A673 (cell line): ENCODE measurements around the gene SEMA4C. TPM values are rescaled to one million over a fixed set of nuclear protein-coding genes. Genes with fewer than 3 reads are reported as not detected.

ENCODE experiments used
- BruUV-seq: library from RNA; stranded (reverse); fragments of 400-500 nt; replicated peaks from 2 replicates; lab custom pipeline; 2021; lab: Mats Ljungman, UMichigan
- CTCF ChIA-PET: fragments of 300-600 bp; sonication (Branson Sonifier 250); formaldehyde crosslinking; loops from one replicate; lab custom pipeline; 2022; ENCODE audit warnings: antibody characterized with exemption; lab: Charles Lee
- POLR2A ChIA-PET: fragments of 300-600 bp; sonication (Branson Sonifier 250); formaldehyde crosslinking; loops from one replicate; lab custom pipeline; 2022; ENCODE audit warnings: antibody characterized with exemption; ENCODE audit not compliant: low non-redundant PET; lab: Charles Lee
- DNase-seq: peaks from one replicate; pipeline ENCODE4 v3.0.0-alpha.2; 2015; ENCODE audit warnings: low spot score
- H3K27ac ChIP-seq: fragments of 200-600 bp; sonication (generic); 2 replicates; pipeline ENCODE4 v1.5.1; 2016; ENCODE audit warnings: mixed run types, low read depth, mild to moderate bottlenecking, mixed read lengths, antibody characterized with exemption, low read length; ENCODE audit not compliant: poor library complexity, severe bottlenecking
- H3K27me3 ChIP-seq: fragments of 200-600 bp; sonication (generic); replicated peaks from 2 replicates; pipeline ENCODE4 v1.6.1; 2017; ENCODE audit warnings: mixed run types, low read depth, mild to moderate bottlenecking, mixed read lengths, antibody characterized with exemption, low read length; ENCODE audit not compliant: insufficient read depth, poor library complexity
- H3K36me3 ChIP-seq: fragments of 200-600 bp; sonication (generic); 2 replicates; pipeline ENCODE4 v1.6.1; 2016; ENCODE audit warnings: mixed run types, mild to moderate bottlenecking, mixed read lengths, antibody characterized with exemption, low read length; ENCODE audit not compliant: insufficient read depth, poor library complexity, severe bottlenecking
- H3K4me1 ChIP-seq: fragments of 200-600 bp; sonication (generic); 2 replicates; pipeline ENCODE4 v1.6.1; 2017; ENCODE audit warnings: mixed run types, mild to moderate bottlenecking, mixed read lengths, antibody characterized with exemption, low read length; ENCODE audit not compliant: insufficient read depth, poor library complexity, severe bottlenecking
- H3K4me3 ChIP-seq: fragments of 200-600 bp; sonication (generic); 2 replicates; pipeline ENCODE4 v1.5.1; 2016; ENCODE audit warnings: low read depth, mixed run types, mild to moderate bottlenecking, mixed read lengths, low read length; ENCODE audit not compliant: poor library complexity, severe bottlenecking
- H3K9me3 ChIP-seq: fragments of 200-600 bp; sonication (generic); 2 replicates; pipeline ENCODE4 v1.6.1; 2016; ENCODE audit warnings: mixed run types, low read depth, mild to moderate bottlenecking, mixed read lengths, antibody characterized with exemption, low read length; ENCODE audit not compliant: poor library complexity, severe bottlenecking
- EZH2 ChIP-seq: fragments of 200-600 bp; sonication (generic); IDR thresholded peaks from 2 replicates; pipeline ENCODE4 v1.6.1; 2017; ENCODE audit warnings: borderline replicate concordance, low read depth, mild to moderate bottlenecking, mixed read lengths, antibody characterized with exemption, low read length; ENCODE audit not compliant: poor library complexity, severe bottlenecking
- intact Hi-C: fragments of 100-400 bp; cut with micrococcal nuclease; formaldehyde crosslinking; loops from one replicate; pipeline ENCODE4 v1.10.0; 2022; ENCODE audit not compliant: unreplicated experiment
- total RNA-seq: library from RNA; stranded (reverse); gene quantifications from 2 replicates; pipeline ENCODE4 v1.2.3, GENCODE V29; 2021
- TF ChIP-seq, protein P1 (sequence below): fragments of 300-800, 200-600 bp; sonication (generic); conservative IDR thresholded peaks from 2 replicates; pipeline ENCODE4 v1.5.1; 2017; ENCODE audit warnings: low read depth, mild to moderate bottlenecking, antibody characterized with exemption, low read length, moderate library complexity, mixed read lengths

SEMA4C gene
- total RNA-seq, 1 experiment from 2014 or later, result 33.3 TPM

DNA sequence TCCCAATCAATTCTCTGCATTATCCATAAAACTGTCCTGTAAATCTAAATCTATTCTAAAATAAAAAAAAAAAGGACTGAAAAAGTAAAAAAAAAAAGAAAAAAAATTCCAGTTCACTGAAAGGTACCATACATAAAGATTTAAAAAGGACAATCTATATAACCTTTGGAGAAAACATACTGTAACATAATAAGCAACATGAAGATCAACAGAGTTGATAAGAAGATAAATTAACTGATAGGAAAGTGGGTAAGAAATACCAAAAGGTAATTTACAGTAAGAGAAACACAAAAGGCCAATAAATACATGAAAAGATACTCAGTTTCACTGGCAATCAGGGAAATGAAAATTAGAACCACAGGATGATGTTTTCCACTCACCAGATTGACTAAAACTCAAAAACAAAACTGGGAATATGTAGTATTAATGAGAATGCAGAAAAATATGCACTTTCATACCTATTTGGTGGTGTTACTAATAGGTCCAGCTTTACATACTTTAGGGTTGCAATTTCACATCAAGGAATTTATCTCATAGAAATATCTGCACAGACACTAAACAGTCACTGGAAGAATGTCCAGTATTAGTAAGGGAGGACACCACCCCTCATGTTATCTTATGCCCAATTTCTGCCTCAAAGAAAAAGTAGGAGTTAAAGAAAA, 48.3 kb upstream of the SEMA4C start:
- no peaks in the 10 kb centered on the region for H3K36me3 ChIP-seq
- BruUV-seq, result no TSS peak
- H3K27ac ChIP-seq, result no peak overlapping the region
- POLR2A ChIA-PET, result no interaction called here
- H3K9me3 ChIP-seq, result no peaks in the 10 kb centered on the region
- TF ChIP-seq EZH2, result no peak
- TF ChIP-seq, protein P1, sequence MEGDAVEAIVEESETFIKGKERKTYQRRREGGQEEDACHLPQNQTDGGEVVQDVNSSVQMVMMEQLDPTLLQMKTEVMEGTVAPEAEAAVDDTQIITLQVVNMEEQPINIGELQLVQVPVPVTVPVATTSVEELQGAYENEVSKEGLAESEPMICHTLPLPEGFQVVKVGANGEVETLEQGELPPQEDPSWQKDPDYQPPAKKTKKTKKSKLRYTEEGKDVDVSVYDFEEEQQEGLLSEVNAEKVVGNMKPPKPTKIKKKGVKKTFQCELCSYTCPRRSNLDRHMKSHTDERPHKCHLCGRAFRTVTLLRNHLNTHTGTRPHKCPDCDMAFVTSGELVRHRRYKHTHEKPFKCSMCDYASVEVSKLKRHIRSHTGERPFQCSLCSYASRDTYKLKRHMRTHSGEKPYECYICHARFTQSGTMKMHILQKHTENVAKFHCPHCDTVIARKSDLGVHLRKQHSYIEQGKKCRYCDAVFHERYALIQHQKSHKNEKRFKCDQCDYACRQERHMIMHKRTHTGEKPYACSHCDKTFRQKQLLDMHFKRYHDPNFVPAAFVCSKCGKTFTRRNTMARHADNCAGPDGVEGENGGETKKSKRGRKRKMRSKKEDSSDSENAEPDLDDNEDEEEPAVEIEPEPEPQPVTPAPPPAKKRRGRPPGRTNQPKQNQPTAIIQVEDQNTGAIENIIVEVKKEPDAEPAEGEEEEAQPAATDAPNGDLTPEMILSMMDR, result no peak
- no peak overlapping the region for H3K4me3 ChIP-seq
- DNase-seq, result no peak
- CTCF ChIA-PET, result no interaction called here
- no peaks in the 10 kb centered on the region for H3K4me1 ChIP-seq
- intact Hi-C loops, result no loop called here
- H3K27me3 ChIP-seq, result no peaks in the 10 kb centered on the region

DNA sequence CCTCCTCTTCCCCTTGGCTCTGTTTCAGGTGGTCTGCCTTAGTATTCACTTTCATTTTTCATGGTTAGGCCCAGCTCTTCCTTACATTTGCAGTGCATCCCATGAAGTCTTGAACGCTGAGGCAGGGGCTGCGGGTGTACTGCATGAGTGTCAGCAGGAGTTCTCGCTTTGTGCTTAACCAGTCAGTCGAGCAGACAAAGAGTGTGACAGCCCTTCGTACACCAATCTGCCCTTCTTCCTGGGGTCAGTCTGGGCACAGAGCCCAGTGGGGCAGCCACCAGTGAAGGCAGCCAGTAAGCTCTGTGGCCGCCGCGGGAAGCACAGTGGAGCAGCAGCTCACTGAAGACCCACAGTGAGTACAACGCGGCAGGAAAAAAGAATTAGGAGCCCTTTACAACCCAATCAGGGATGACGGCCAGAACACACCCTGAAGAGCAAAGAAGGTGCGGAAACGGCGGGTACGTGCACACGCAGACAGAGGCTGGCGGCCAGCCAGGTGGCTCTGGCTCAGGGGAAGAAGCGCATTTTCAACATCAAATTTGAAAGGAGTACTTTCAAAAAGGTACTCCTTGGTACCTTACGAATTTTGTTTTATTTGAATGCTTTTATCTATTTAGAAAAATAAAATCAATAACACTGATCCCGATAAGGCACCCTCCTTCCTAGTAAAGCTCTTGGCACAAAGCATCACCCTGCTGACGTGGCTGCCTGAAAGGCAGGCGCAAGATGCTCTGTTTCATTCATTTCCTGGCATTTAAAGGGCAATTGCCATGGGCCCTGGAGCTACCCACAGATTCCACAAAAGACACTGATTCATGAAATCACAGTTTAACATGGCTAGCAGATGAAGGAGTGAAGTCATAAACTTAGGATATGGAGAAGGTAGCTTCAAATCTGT, 47.0 kb upstream of the SEMA4C start:
- Histone ChIP-seq H3K27ac (no peak overlapping the region), H3K4me1 (no peaks in the 10 kb centered on the region), H3K9me3 (no peaks in the 10 kb centered on the region), H3K27me3 (no peaks in the 10 kb centered on the region), H3K36me3 (no peaks in the 10 kb centered on the region), H3K4me3 (no peak overlapping the region)
- CTCF ChIA-PET, result no interaction called here
- BruUV-seq, result no TSS peak
- POLR2A ChIA-PET, result no interaction called here
- TF ChIP-seq, protein P1, result no peak
- TF ChIP-seq EZH2, result no peak
- no peak for DNase-seq
- intact Hi-C loops, result no loop called here

DNA sequence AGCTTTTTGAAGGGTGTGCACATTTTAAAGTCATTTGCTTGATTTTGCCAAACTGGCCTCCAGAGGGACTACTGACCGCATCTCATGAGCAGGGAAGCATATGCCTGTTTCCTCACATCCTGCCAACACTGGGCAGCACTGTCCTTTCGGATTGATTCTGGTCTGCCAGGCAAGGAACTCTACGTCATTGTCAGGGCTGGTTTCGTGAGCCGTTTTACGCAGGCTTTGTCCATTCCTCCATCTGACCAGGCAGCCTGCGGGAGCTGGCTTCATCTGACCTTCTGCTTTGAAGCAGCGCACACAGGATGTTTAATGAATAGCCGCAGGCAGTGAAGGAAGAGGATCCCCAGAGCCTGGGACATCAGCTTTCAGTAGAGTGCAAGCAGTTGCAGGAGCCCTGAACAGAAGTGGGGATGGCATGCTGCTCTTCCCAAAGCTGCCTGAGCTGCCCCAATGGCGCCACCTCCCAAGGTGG, 46.3 kb upstream of the SEMA4C start:
- ChIA-PET POLR2A (no interaction called here), CTCF (no interaction called here)
- TF ChIP-seq EZH2, result no peak
- TF ChIP-seq, protein P1, result no peak
- no peak for DNase-seq
- no peaks in the 10 kb centered on the region for H3K4me1 ChIP-seq
- intact Hi-C loops, result no loop called here
- no peak overlapping the region for H3K27ac ChIP-seq
- H3K36me3 ChIP-seq, result no peaks in the 10 kb centered on the region
- BruUV-seq, result no TSS peak
- no peaks in the 10 kb centered on the region for H3K9me3 ChIP-seq
- H3K27me3 ChIP-seq, result no peaks in the 10 kb centered on the region
- H3K4me3 ChIP-seq, result no peak overlapping the region
